Kasumi-1 (cell line): Measurements from ENCODE around the gene ADH4.

Experiments
- DNase-seq, 2 experiments: peaks; one replicate each; lab custom pipeline; 2025; lab: John Stamatoyannopoulos, UW

ADH4 gene

GRCh38 chr4:99079625-99080295 lies 64.3 kb downstream of the ADH4 start:
- no peak for DNase-seq

- no peak for DNase-seq
Observed at GRCh38 chr4:99078931-99079624, 65.0 kb downstream of the ADH4 start.

DNA sequence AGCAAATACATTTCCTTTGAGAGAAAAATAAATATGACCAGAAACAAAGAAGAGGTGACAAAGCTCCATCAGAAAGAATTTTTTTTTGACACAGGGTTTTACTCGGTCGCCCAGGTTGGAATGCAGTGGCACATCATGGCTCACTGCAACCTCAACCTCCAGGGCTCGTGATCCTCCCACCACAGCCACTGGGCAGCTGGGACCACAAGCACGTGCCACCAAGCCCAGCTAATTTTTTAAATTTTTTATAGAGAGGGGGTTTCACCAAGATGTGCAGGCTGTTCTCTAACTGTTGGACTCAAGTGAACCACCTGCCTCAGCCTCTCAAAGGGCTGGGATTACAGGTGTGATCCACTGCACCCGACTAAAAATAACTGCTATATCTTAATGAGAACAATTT lies 65.8 kb downstream of the ADH4 start:
- no peak for DNase-seq

DNA sequence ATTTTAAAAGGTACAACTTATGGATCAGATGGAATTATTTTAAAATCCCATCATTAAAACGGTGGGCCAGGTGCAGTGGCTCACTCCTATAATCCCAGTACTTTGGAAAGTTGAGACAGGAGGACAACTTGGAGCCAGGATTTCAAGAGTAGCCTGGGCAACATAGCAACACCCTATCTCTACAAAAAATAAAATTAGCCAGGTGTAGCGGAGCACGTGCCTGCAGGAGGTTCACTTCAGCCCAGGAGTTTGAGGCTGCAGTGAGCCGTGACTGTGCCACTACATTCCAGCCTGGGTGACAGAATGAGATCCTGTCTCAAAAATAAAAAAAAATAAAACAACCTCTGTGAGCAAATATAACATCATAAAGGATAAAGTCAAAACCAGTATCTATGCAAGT lies 66.9 kb downstream of the ADH4 start:
- DNase-seq = no peak

DNA sequence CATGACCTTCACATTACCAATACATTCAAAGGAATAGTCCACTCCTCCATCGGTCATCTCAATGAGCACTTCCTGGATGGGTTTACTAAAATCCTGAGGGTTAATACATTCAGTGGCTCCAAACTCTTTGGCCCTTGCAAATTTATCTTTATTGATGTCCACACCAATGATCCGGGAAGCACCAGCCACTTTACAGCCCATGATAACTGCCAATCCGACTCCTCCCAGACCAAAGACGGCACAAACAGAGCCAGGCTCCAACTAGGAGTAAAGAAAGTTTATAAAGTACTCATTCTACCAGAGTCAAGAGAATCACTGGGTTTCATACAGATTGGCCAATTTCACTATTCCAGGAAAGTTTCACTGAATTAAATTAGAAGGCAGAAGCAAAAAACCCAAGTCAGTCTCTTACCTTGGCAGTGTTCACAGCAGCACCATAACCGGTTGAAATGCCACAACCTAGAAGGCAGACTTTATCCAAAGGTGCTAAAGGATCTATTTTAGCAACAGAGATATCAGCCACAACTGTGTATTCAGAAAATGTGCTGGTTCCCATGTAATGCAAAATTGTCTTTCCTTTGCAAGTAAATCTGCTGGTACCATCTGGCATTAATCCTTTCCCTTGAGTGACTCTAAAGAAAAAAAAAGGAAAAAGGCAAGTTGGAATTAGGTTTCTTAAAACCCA lies 67.7 kb downstream of the ADH4 start:
- no peak for DNase-seq

GRCh38 chr4:99074816-99075215 lies 69.3 kb downstream of the ADH4 start:
- no peak for DNase-seq
